H1 (cell line): ENCODE results near the gene RAD51D. TPM values are rescaled to one million over a fixed set of nuclear protein-coding genes. Genes with fewer than 3 reads are reported as not detected.

Experiments used
- CHD7 ChIP-seq: fragments of 300-600 bp; sonication (generic); IDR thresholded peaks from 2 replicates; pipeline ENCODE4 v1.7.1; 2012; ENCODE audit warnings: low read length, moderate library complexity, mild to moderate bottlenecking, inconsistent platforms; ENCODE audit not compliant: insufficient replicate concordance
- EGR1 ChIP-seq: IDR thresholded peaks from 2 replicates; pipeline ENCODE4 v1.6.1; 2011; ENCODE audit warnings: low read depth, low read length, borderline replicate concordance
- POLR2AphosphoS5 ChIP-seq: IDR thresholded peaks from 2 replicates; pipeline ENCODE4 v1.6.1; 2011; ENCODE audit warnings: low read depth, low read length
- TEAD4 ChIP-seq: IDR thresholded peaks from 2 replicates; pipeline ENCODE4 v1.6.1; 2012; ENCODE audit warnings: low read depth, low read length, inconsistent platforms, mixed read lengths
- polyA plus RNA-seq, 7 experiments: library from polyadenylated mRNA; depleted of rRNA in 3 of 7; stranded (reverse) in 5 of 7; unstranded in 2 of 7; fragments of >200 nt in 5 of 7; fragments of 200-250 nt in 2 of 7; gene quantifications; 1 replicate in 5 of 7; 2 replicates in 1 of 7; 4 replicates in 1 of 7; pipeline versions ENCODE4 v1.2.1 to v1.2.3, GENCODE V29; 2011 to 2013; ENCODE audit warnings: missing spikeins in 2 of 7, mixed read lengths in 2 of 7
- total RNA-seq: library from RNA; stranded (reverse); fragmentation: NEBNext Ultra II Directional; extraction: Animal tissue kit (Norgen Biotek cat#: 25700); gene quantifications from 2 replicates; pipeline ENCODE4 v1.2.1, GENCODE V29; 2021

The RAD51D gene
- total and polyA plus RNA-seq, 2 of the 8 experiments (the other 6 are each of a cell fraction or from before 2014, with no cell fraction given), result 10.2 to 12.9 TPM

- no peak for TF ChIP-seq CHD7
- TF ChIP-seq POLR2AphosphoS5, result no peak
- TF ChIP-seq EGR1, result no peak
- no peak for TF ChIP-seq TEAD4
Observed at GRCh38 chr17:35076874-35077273, 42.8 kb downstream of the RAD51D start (continued).
